Measurements from ENCODE around the gene CLDN1.

GRCh38 chr3:190266913-190267290, 55.3 kb downstream of the CLDN1 start:
- TF ChIP-seq CTCF (IDR thresholded peaks at IDR 0.05; ENCODE audit: borderline replicate concordance, extremely low read depth, low read length, poor library complexity, severe bottlenecking) (no peak), EZH2 (IDR thresholded peaks at IDR 0.05; ENCODE audit: borderline replicate concordance, low read depth, low read length, severe bottlenecking) (no peak)
